ENCODE results near the gene CCDC88C.
"Not testable (repeated sequence)": the region's sequence is repeated elsewhere in the genome, so short reads cannot be mapped to it uniquely, and the experiment has no call there.

The CCDC88C gene

DNA sequence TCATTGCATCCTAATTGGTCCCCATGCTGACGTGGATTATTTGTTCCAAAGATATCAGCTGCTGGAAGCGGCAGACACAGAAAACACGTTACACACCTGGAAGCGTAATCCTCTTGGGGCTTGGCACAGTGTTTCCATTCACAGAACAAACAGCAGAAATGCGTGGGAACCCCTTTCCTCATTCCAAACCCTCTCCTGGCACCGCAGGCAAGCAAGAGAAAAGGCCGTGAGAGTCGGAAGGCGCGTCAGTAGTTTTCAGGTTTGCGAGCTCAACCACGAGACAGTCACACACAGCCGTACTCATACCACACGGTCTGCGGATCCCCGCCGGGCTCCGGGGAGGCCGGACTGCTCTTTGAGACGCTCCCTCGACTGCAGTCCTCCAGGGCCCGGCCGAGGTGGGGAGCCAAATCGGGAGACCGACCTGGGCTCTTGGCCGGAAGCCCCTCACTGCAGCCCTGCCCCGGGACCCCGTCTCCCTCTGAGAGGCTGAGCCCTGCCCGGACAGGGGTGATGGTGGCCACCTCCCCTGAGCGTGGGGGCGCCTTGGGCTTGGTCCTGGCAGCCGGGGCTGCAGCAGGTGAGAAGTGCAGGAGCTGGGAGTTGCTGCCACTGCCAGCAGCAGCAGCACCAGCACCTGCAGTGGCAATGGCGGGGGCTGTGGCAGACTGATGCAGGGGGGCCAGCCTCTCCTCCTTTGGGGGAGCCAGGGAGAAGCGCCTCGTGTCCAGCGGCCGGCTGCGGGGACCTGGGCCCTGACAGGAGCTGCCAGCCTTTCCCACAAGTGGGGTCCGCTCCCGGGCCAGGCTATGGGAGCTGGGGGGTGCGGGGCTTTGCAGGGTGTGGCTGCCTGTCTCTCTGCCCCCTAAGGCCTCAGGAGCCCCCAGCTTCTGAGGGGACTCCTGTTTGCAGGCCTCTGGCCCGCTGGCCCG, 145.0 kb downstream of the CCDC88C start:
- no peak overlapping the region for H3K4me3 ChIP-seq (ENCODE audit: low read length)
- TF ChIP-seq CTCF (conservative IDR thresholded peaks at IDR 0.05; ENCODE audit: low read depth, low read length), result no peak
- DNase-seq (ENCODE audit: low read depth), result no peak

GRCh38 chr14:91271639-91272038, 146.0 kb downstream of the CCDC88C start:
- H3K4me3 ChIP-seq (ENCODE audit: low read length), result no peak overlapping the region
- TF ChIP-seq CTCF (conservative IDR thresholded peaks at IDR 0.05; ENCODE audit: low read depth, low read length), result no peak
- no peak for DNase-seq (ENCODE audit: low read depth)

DNA sequence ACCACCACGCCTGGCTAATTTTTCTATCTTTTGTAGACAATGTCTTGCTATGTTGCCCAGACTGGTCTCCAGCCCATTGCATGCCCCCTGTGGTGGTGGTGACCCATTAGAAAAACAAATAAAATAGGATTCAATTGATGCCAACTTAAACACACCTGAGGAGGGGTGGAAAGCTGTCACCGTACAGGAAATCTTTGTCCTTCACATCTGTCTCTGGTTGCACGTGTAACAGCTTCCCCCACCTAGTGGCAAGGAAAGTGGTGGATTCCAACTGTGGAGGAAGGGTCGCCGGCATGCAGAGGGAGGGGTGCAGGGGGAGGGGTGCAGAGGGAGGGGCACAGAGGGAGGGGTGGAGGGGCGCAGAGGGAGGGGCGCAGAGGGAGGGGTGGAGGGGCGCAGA, 147.0 kb downstream of the CCDC88C start:
- DNase-seq (ENCODE audit: low read depth), result no peak
- no peak for TF ChIP-seq CTCF (conservative IDR thresholded peaks at IDR 0.05; ENCODE audit: low read depth, low read length)
- H3K4me3 ChIP-seq (ENCODE audit: low read length), result no peak overlapping the region

GRCh38 chr14:91270188-91270587, 147.4 kb downstream of the CCDC88C start:
- no peak for DNase-seq (ENCODE audit: low read depth)
- no peak overlapping the region for H3K4me3 ChIP-seq (ENCODE audit: low read length)
- no peak for TF ChIP-seq CTCF (conservative IDR thresholded peaks at IDR 0.05; ENCODE audit: low read depth, low read length)

DNA sequence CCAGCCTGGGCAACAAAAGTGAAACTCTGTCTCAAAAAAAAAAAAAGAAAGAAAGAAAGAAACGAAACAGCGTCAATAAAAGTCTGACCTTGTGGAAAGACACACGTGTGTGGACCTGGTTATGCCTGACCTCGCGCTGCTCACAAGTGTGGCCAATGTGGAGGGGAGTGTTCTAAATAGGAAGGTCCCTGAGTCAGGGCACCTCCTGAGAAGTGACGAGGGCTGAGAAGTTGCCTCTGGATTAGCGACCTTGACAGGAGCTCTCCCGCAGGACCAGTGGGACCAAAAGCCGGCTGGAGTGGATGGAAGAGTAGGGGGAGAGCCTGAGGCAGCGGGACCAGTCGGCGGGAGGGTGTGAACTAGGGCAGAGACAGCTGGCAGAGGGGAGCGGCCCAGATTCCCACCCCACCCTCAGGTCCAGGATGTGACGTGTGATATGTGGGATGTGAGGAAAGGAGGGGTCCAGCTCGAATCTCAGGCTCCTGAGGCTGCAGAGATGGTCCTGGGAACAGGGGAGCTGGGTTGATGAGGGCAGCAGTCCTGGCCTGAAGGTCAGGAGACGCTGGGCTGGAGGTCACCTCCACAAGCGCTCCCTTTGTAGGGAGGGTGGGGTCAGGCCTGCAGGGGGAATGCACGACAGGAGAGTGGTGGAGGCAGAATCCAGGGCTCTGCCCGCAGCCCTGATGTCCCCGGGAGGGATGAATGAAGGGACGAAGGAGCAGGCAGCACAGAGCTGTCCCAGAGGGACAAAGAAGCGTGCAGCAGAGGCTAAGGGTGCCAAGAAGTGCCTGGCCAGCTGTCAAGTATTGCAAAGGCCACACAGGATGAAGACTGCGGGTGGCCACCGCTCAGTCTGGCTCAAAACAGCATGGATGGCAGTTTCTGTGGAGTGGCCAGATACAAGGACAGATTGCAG, 148.3 kb downstream of the CCDC88C start:
- DNase-seq (ENCODE audit: low read depth), result no peak
- no peak overlapping the region for H3K4me3 ChIP-seq (ENCODE audit: low read length)
- no peak for TF ChIP-seq CTCF (conservative IDR thresholded peaks at IDR 0.05; ENCODE audit: low read depth, low read length)

GRCh38 chr14:91267965-91268437, 149.6 kb downstream of the CCDC88C start:
- TF ChIP-seq CTCF (conservative IDR thresholded peaks at IDR 0.05; ENCODE audit: low read depth, low read length), result no peak
- no peak for DNase-seq (ENCODE audit: low read depth)
- H3K4me3 ChIP-seq (ENCODE audit: low read length), result no peak overlapping the region

GRCh38 chr14:91266276-91266675, 151.3 kb downstream of the CCDC88C start:
- DNase-seq (ENCODE audit: low read depth); H3K4me3 ChIP-seq (ENCODE audit: low read length): not testable (repeated sequence)
